GM12892 (cell line): ENCODE measurements around the gene AUP1.
A peak's percentile ranks its signal among the peaks of the same experiment; 100 is the strongest.

Experiments used
- DNase-seq: peaks from one replicate; pipeline ENCODE4 v3.0.0; 2011; ENCODE audit not compliant: insufficient read length
- FAIRE-seq: peaks from 2 replicates; lab custom pipeline; 2011; peaks lifted over from hg19 to GRCh38; lab: Jason Lieb, UNC
- POLR2A ChIP-seq: IDR thresholded peaks from 2 replicates; pipeline ENCODE4 v1.6.1; 2011; ENCODE audit warnings: low read depth, low read length, control low read depth
- POLR2AphosphoS5 ChIP-seq: IDR thresholded peaks from 2 replicates; pipeline ENCODE4 v1.6.1; 2011; ENCODE audit warnings: low read depth, low read length, control low read depth
- TAF1 ChIP-seq: IDR thresholded peaks from 2 replicates; pipeline ENCODE4 v1.6.1; 2011; ENCODE audit warnings: low read depth, mild to moderate bottlenecking, control low read depth, low read length, borderline replicate concordance

Gene AUP1

DNA sequence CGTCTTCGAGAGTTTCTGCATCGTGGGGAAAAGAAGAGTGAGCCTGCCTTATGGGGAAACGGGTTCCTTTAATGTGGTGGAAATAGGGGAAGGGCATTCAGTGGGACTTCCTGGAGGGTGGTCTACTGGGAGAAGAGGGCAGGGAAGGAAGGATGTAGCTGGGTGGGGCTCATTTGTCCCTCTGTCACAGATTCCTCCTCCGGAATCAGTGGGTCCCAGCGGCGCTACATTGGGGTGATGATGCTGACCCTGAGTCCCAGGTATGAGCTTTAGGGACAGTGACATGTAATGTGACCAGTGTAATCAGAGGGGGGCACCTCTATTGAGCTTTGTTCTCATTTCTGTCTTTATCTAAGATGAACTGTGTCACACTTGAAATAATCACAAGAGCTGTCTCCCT lies 2.2 kb upstream of the AUP1 start:
- TF ChIP-seq POLR2AphosphoS5 (no peak), POLR2A (no peak), TAF1 (no peak)
- FAIRE-seq (no peak), DNase-seq (no peak)

DNA sequence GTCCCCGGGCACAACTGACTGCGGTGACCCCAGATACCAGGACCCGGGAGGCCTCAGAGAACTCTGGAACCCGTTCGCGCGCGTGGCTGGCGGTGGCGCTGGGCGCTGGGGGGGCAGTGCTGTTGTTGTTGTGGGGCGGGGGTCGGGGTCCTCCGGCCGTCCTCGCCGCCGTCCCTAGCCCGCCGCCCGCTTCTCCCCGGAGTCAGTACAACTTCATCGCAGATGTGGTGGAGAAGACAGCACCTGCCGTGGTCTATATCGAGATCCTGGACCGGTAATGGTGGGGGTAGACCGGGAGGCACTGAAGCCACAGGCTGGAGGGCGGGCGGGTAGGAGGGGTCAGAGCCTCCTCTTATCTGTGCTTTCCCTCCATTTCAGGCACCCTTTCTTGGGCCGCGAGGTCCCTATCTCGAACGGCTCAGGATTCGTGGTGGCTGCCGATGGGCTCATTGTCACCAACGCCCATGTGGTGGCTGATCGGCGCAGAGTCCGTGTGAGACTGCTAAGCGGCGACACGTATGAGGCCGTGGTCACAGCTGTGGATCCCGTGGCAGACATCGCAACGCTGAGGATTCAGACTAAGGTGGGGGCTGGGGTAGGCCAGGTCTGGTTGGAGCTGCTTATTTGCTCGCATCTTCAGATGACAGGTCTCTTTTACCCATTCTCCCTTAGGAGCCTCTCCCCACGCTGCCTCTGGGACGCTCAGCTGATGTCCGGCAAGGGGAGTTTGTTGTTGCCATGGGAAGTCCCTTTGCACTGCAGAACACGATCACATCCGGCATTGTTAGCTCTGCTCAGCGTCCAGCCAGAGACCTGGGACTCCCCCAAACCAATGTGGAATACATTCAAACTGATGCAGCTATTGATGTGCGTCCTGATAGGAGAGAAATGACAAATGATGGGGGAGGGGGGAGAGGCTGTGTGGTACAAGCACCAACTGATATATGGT lies 1.0 kb upstream of the AUP1 start:
- no peak for DNase-seq
- peak; percentile 52; the same call in 1 of the 2 replicates for TF ChIP-seq POLR2AphosphoS5
- TF ChIP-seq TAF1 = peak; percentile 57
- TF ChIP-seq POLR2A = peak; percentile 68
- peak; percentile 92 for FAIRE-seq

DNA sequence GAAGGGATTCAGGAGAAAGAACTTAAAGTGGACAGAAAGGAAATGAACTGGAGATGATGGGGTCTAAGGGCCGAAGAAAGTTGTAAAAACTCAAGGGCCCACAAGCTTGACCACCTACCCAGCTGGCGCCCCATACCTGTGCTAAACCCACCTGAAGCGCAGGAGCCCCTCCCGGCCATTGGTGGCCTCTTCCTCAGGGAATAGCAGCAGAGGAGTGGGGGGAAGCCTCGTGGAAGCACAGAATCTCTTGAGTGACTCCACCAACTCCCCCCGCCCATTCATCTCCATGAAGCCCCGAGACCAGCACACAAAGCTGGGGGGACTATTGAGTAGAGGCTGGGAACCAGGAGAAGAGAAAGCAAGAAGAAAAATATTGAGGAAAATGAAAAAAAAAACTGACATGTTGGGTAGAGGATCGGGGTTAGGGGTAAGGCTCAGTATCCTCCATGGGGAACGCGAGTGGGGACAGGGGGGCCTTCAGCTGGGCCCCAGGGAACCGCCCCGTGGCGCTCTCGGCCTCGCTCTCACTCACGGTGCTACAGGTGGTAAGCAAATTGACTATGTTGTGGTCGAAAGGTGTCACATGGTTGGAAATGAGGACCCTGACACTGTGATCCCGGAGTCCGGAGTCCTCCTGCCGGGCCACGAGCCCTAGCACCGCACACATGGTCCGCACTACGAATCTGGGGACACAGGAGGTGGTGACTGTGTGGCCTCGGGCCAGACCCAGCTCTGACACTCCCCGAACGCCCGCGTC lies 728 bp downstream of the AUP1 start:
- FAIRE-seq (no peak), DNase-seq (no peak)
- no peak for TF ChIP-seq TAF1
- TF ChIP-seq POLR2AphosphoS5 = no peak
- TF ChIP-seq POLR2A = no peak

- FAIRE-seq (no peak), DNase-seq (no peak)
- TF ChIP-seq TAF1 = no peak
- TF ChIP-seq POLR2AphosphoS5 = peak; percentile 19; the same call in 1 of the 2 replicates
- no peak for TF ChIP-seq POLR2A
These were observed 1.8 kb downstream of the AUP1 start for GRCh38 chr2:74527741-74528140.

- TF ChIP-seq TAF1 = no peak
- no peak for TF ChIP-seq POLR2AphosphoS5
- TF ChIP-seq POLR2A = no peak; the same call in 1 of the 2 replicates
- FAIRE-seq = no peak
- no peak for DNase-seq
These were observed 2.8 kb downstream of the AUP1 start for GRCh38 chr2:74526649-74527230.

GRCh38 chr2:74525717-74526648 lies 3.5 kb downstream of the AUP1 start, which contains the start of gene DQX1:
Gene DQX1, minus strand, starts transcription at chr2:74526231. Its CDS starts 502 bp downstream, at chr2:74525729.
- TF ChIP-seq POLR2A = peak; percentile 39
- TF ChIP-seq POLR2AphosphoS5 = 0 out of 2 replicates have a peak, but pooled peaks have one; percentile 30
- TF ChIP-seq TAF1 = no peak
- DNase-seq (no peak), FAIRE-seq (peak; percentile 30)

GRCh38 chr2:74524955-74525716 lies 4.4 kb downstream of the AUP1 start:
- DNase-seq (no peak), FAIRE-seq (no peak)
- TF ChIP-seq POLR2AphosphoS5 (no peak), POLR2A (no peak), TAF1 (no peak)

- TF ChIP-seq TAF1 (no peak), POLR2AphosphoS5 (no peak), POLR2A (no peak)
- DNase-seq (no peak), FAIRE-seq (no peak)
These were observed 5.5 kb downstream of the AUP1 start for GRCh38 chr2:74524005-74524404.

- TF ChIP-seq TAF1 (no peak), POLR2A (no peak), POLR2AphosphoS5 (no peak)
- DNase-seq (no peak), FAIRE-seq (no peak)
These were observed 7.0 kb downstream of the AUP1 start for GRCh38 chr2:74522516-74522915.

DNA sequence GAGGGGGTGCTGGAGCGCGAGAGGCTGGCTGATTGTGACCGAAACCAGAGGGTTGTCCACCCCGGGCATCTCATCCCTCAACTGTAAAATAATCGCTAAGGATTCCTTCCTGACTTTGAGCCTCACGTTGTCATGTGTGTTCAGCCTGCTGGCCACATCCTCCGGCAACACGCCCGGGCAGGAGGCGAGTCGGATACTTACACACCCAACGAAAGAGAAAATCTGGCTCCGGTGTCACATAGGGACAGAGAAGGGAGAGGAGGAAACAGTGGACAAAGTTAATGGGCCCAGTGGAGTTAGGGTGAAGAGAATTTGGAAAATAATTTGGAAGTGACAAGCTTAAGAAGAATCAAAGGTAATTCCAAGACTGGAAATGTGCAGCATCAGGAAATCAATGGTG lies 12.9 kb downstream of the AUP1 start:
- no peak for FAIRE-seq
- TF ChIP-seq POLR2AphosphoS5 = no peak
- no peak for TF ChIP-seq TAF1
- no peak for TF ChIP-seq POLR2A
- DNase-seq = no peak
